ENCODE data around the gene TIMM50.

Gene TIMM50

GRCh38 chr19:39514840-39515550, 34.4 kb downstream of the TIMM50 start, which contains the start of gene SELENOV:
SELENOV (plus strand) TSS chr19:39515139; CDS start chr19:39515213, 74 bp downstream.
- no peak for TF ChIP-seq TAF1 (IDR thresholded peaks at IDR 0.05; ENCODE audit: borderline replicate concordance, insufficient read depth, low read length)
- TF ChIP-seq POLR2AphosphoS5 (IDR thresholded peaks at IDR 0.05; ENCODE audit: low read depth, low read length), result no peak
- TF ChIP-seq FOXP2 (optimal IDR thresholded peaks at IDR 0.05; ENCODE audit: borderline replicate concordance, extremely low read depth, extremely low read length, insufficient read depth), result no peak
- TF ChIP-seq SIN3A (IDR thresholded peaks at IDR 0.05; ENCODE audit: borderline replicate concordance, insufficient read depth, low read length), result no peak
- TF ChIP-seq, protein P1, sequence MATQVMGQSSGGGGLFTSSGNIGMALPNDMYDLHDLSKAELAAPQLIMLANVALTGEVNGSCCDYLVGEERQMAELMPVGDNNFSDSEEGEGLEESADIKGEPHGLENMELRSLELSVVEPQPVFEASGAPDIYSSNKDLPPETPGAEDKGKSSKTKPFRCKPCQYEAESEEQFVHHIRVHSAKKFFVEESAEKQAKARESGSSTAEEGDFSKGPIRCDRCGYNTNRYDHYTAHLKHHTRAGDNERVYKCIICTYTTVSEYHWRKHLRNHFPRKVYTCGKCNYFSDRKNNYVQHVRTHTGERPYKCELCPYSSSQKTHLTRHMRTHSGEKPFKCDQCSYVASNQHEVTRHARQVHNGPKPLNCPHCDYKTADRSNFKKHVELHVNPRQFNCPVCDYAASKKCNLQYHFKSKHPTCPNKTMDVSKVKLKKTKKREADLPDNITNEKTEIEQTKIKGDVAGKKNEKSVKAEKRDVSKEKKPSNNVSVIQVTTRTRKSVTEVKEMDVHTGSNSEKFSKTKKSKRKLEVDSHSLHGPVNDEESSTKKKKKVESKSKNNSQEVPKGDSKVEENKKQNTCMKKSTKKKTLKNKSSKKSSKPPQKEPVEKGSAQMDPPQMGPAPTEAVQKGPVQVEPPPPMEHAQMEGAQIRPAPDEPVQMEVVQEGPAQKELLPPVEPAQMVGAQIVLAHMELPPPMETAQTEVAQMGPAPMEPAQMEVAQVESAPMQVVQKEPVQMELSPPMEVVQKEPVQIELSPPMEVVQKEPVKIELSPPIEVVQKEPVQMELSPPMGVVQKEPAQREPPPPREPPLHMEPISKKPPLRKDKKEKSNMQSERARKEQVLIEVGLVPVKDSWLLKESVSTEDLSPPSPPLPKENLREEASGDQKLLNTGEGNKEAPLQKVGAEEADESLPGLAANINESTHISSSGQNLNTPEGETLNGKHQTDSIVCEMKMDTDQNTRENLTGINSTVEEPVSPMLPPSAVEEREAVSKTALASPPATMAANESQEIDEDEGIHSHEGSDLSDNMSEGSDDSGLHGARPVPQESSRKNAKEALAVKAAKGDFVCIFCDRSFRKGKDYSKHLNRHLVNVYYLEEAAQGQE (IDR thresholded peaks at IDR 0.05; ENCODE audit: insufficient read depth in 1 of 2, low read depth in 2 of 2, low read length in 2 of 2), result no peak

- no peak for TF ChIP-seq POLR2AphosphoS5 (IDR thresholded peaks at IDR 0.05; ENCODE audit: low read depth, low read length)
- TF ChIP-seq, protein P1 (IDR thresholded peaks at IDR 0.05; ENCODE audit: insufficient read depth in 1 of 2, low read depth in 2 of 2, low read length in 2 of 2), result no peak
- TF ChIP-seq TAF1 (IDR thresholded peaks at IDR 0.05; ENCODE audit: borderline replicate concordance, insufficient read depth, low read length), result no peak
- no peak for TF ChIP-seq SIN3A (IDR thresholded peaks at IDR 0.05; ENCODE audit: borderline replicate concordance, insufficient read depth, low read length)
- no peak for TF ChIP-seq FOXP2 (optimal IDR thresholded peaks at IDR 0.05; ENCODE audit: borderline replicate concordance, extremely low read depth, extremely low read length, insufficient read depth)
Measured at GRCh38 chr19:39515551-39516191, 35.0 kb downstream of the TIMM50 start.

DNA sequence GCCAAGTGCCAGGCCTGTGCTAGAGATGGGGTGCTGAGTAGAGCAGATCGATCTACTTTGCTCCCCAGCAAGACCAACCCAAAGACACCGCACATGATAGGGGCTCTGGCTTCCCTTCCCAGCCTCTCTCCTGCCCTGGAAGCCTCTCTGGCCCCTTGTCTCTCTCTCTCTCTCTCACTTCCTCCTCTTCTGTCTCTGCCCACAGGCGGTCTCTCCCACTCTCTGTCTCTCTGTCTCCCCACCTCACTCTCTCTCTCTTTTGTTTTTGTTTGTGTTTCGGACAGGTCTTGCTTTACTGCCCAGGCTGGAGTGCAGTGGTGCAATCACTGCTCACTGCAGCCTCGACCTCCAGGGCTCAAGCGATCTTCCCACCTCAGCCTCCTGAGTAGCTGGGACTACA, 35.6 kb downstream of the TIMM50 start:
- TF ChIP-seq, protein P1 (IDR thresholded peaks at IDR 0.05; ENCODE audit: insufficient read depth in 1 of 2, low read depth in 2 of 2, low read length in 2 of 2), result no peak
- TF ChIP-seq SIN3A (IDR thresholded peaks at IDR 0.05; ENCODE audit: borderline replicate concordance, insufficient read depth, low read length) (no peak), TAF1 (IDR thresholded peaks at IDR 0.05; ENCODE audit: borderline replicate concordance, insufficient read depth, low read length) (no peak), POLR2AphosphoS5 (IDR thresholded peaks at IDR 0.05; ENCODE audit: low read depth, low read length) (no peak), FOXP2 (optimal IDR thresholded peaks at IDR 0.05; ENCODE audit: borderline replicate concordance, extremely low read depth, extremely low read length, insufficient read depth) (no peak)

DNA sequence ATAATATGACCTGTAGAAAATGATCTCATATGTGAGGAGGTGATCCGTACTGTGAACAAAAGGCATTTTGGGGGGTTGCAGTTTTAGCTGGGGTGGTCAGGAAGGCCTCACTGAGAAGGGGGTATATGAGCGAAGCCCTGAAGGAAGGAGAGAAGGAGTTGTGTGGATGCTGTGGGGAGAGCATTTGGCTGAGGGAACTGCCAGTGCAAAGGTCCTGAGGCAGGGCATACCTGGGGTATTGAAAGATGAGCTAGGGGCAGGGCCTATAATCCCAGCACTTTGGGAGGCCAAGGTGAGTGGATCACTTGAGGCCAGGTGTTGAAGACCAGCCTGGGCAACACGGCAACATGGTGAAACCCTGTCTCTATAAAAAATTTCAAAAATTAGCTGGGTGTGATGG, 36.8 kb downstream of the TIMM50 start:
- TF ChIP-seq TAF1 (IDR thresholded peaks at IDR 0.05; ENCODE audit: borderline replicate concordance, insufficient read depth, low read length), result no peak
- TF ChIP-seq FOXP2 (optimal IDR thresholded peaks at IDR 0.05; ENCODE audit: borderline replicate concordance, extremely low read depth, extremely low read length, insufficient read depth), result no peak
- TF ChIP-seq SIN3A (IDR thresholded peaks at IDR 0.05; ENCODE audit: borderline replicate concordance, insufficient read depth, low read length), result no peak
- TF ChIP-seq POLR2AphosphoS5 (IDR thresholded peaks at IDR 0.05; ENCODE audit: low read depth, low read length), result no peak
- TF ChIP-seq, protein P1 (IDR thresholded peaks at IDR 0.05; ENCODE audit: insufficient read depth in 1 of 2, low read depth in 2 of 2, low read length in 2 of 2), result no peak
